Measurements from ENCODE around the gene NUDT6.

Gene NUDT6

GRCh38 chr4:122899682-122900081 is 22.7 kb downstream of the NUDT6 start:
- no peak overlapping the region for H3K4me3 ChIP-seq (ENCODE audit: low read depth, low read length)
- in situ Hi-C loops (cut with HindIII; ENCODE audit: low sequenced_read_pairs), result no loop called here
- TF ChIP-seq, protein P1, sequence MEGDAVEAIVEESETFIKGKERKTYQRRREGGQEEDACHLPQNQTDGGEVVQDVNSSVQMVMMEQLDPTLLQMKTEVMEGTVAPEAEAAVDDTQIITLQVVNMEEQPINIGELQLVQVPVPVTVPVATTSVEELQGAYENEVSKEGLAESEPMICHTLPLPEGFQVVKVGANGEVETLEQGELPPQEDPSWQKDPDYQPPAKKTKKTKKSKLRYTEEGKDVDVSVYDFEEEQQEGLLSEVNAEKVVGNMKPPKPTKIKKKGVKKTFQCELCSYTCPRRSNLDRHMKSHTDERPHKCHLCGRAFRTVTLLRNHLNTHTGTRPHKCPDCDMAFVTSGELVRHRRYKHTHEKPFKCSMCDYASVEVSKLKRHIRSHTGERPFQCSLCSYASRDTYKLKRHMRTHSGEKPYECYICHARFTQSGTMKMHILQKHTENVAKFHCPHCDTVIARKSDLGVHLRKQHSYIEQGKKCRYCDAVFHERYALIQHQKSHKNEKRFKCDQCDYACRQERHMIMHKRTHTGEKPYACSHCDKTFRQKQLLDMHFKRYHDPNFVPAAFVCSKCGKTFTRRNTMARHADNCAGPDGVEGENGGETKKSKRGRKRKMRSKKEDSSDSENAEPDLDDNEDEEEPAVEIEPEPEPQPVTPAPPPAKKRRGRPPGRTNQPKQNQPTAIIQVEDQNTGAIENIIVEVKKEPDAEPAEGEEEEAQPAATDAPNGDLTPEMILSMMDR (IDR thresholded peaks at IDR 0.05; ENCODE audit: low read depth, low read length, missing control alignments), result no peak
- no peak for DNase-seq (ENCODE audit: low read depth)

DNA sequence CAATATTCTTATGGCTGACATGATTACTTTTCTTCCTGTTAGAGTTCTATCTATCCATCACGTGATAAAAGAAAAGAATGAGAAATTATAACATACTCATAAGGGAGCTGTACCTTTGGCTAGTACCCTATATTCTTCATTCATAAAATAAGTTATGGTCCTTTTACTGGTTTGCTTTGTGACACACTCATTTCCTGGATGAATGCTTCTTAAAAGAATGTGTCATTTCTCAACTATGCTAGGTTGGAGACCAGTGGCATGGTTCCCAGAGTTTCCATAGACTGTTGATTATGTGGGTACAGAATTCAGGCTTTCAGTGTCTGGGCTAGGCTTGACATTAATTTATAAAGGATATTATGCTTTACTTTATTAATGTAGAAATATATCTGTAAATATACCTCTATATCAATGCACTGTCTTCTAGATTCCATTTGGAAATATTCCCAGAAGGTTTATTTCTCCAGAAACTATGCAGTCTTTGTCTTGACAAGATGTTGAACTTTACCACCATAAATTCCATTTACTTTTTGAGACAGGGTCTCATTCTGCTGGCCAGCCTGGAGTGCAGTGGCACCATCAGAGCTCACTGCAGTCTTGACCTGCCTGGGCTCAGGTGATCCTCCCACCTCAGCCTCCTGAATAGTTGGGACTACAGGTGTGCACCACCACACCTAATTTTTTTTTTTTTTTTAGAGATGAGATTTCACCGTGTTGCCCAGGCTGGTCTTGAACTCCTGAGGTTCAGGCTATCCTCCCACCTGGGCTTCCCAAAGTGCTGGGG is 23.8 kb downstream of the NUDT6 start:
- in situ Hi-C loops (cut with HindIII; ENCODE audit: low sequenced_read_pairs), result no loop called here
- TF ChIP-seq, protein P1 (IDR thresholded peaks at IDR 0.05; ENCODE audit: low read depth, low read length, missing control alignments), result no peak
- DNase-seq (ENCODE audit: low read depth), result peak; percentile 97
- H3K4me3 ChIP-seq (ENCODE audit: low read depth, low read length), result no peak overlapping the region

DNA sequence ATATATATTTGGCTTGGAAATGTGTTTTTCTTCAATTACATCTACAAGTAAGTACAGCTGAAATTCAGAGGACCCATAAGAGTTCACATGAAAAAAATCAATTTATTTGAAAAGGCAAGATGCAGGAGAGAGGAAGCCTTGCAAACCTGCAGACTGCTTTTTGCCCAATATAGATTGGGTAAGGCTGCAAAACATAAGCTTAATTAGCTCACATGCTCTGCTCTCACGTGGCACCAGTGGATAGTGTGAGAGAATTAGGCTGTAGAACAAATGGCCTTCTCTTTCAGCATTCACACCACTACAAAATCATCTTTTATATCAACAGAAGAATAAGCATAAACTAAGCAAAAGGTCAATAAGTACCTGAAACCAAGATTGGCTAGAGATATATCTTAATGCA is 26.1 kb downstream of the NUDT6 start:
- in situ Hi-C loops (cut with HindIII; ENCODE audit: low sequenced_read_pairs), result no loop called here
- no peak overlapping the region for H3K4me3 ChIP-seq (ENCODE audit: low read depth, low read length)
- TF ChIP-seq, protein P1 (IDR thresholded peaks at IDR 0.05; ENCODE audit: low read depth, low read length, missing control alignments), result no peak
- DNase-seq (ENCODE audit: low read depth), result no peak

GRCh38 chr4:122895336-122895995 is 26.9 kb downstream of the NUDT6 start:
- H3K4me3 ChIP-seq (ENCODE audit: low read depth, low read length), result no peak overlapping the region
- TF ChIP-seq, protein P1 (IDR thresholded peaks at IDR 0.05; ENCODE audit: low read depth, low read length, missing control alignments), result no peak
- in situ Hi-C loops (cut with HindIII; ENCODE audit: low sequenced_read_pairs), result no loop called here
- no peak for DNase-seq (ENCODE audit: low read depth)

DNA sequence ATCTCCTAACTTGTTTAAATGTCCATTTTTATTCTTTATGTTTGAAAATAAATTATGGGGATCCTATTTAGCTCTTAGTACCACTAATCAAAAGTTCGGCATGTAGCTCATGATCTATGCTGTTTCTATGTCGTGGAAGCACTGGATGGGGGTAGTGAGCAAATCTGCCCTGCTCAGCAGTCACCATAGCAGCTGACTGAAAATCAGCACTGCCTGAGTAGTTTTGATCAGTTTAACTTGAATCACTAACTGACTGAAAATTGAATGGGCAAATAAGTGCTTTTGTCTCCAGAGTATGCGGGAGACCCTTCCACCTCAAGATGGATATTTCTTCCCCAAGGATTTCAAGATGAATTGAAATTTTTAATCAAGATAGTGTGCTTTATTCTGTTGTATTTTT is 27.6 kb downstream of the NUDT6 start:
- no peak for DNase-seq (ENCODE audit: low read depth)
- in situ Hi-C loops (cut with HindIII; ENCODE audit: low sequenced_read_pairs), result no loop called here
- TF ChIP-seq, protein P1 (IDR thresholded peaks at IDR 0.05; ENCODE audit: low read depth, low read length, missing control alignments), result no peak

GRCh38 chr4:122890147-122890795 is 32.1 kb downstream of the NUDT6 start:
- TF ChIP-seq, protein P1 (IDR thresholded peaks at IDR 0.05; ENCODE audit: low read depth, low read length, missing control alignments), result no peak
- DNase-seq (ENCODE audit: low read depth), result no peak
- in situ Hi-C loops (cut with HindIII; ENCODE audit: low sequenced_read_pairs), result no loop called here
- no peak overlapping the region for H3K4me3 ChIP-seq (ENCODE audit: low read depth, low read length)

More for the DNA sequence above, 27.6 kb downstream of the NUDT6 start:
- no peak overlapping the region for H3K4me3 ChIP-seq (ENCODE audit: low read depth, low read length)
